T-helper 1 cell treated with Interleukin-12 subunit alpha and Interleukin-12 subunit beta and Interleukin-4 antibody, amounts not matched to agents 30 μg/mL and 1 μg/mL, for 36 hours (primary cell): ENCODE data around the gene MYT1.
"Not testable (repeated sequence)": the region's sequence is repeated elsewhere in the genome, so short reads cannot be mapped to it uniquely, and the experiment has no call there.

ENCODE experiments used
- H3K27ac Mint-ChIP-seq: one replicate; pipeline ENCODE4 v1.8.0; 2021; ENCODE audit warnings: mild to moderate bottlenecking, mixed read lengths
- H3K27me3 Mint-ChIP-seq: one replicate; pipeline ENCODE4 v1.8.0; 2021; ENCODE audit warnings: low read depth, mixed read lengths
- H3K36me3 Mint-ChIP-seq: one replicate; pipeline ENCODE4 v1.8.0; 2021; ENCODE audit warnings: low read depth, mixed read lengths
- H3K4me1 Mint-ChIP-seq: one replicate; pipeline ENCODE4 v1.8.0; 2021; ENCODE audit warnings: low read depth, mixed read lengths
- H3K4me3 Mint-ChIP-seq: one replicate; pipeline ENCODE4 v1.8.0; 2021; ENCODE audit warnings: mild to moderate bottlenecking, moderate library complexity, mixed read lengths
- H3K9me3 Mint-ChIP-seq: one replicate; pipeline ENCODE4 v1.8.0; 2021; ENCODE audit warnings: mixed read lengths

MYT1 gene

GRCh38 chr20:64182146-64182865 is 18.1 kb downstream of the MYT1 start:
- H3K4me1 Mint-ChIP-seq, result peaks cover 3% of the 10 kb centered on the region
- H3K36me3 Mint-ChIP-seq, result no peaks in the 10 kb centered on the region
- peaks cover 6% of the 10 kb centered on the region for H3K9me3 Mint-ChIP-seq
- no peaks in the 10 kb centered on the region for H3K27me3 Mint-ChIP-seq
- no peak overlapping the region for H3K27ac Mint-ChIP-seq
- no peak overlapping the region for H3K4me3 Mint-ChIP-seq

- no peak overlapping the region for H3K27ac Mint-ChIP-seq
- no peaks in the 10 kb centered on the region for H3K36me3 Mint-ChIP-seq
- no peaks in the 10 kb centered on the region for H3K27me3 Mint-ChIP-seq
- peaks cover 3% of the 10 kb centered on the region for H3K4me1 Mint-ChIP-seq
- peaks cover 6% of the 10 kb centered on the region for H3K9me3 Mint-ChIP-seq
- no peak overlapping the region for H3K4me3 Mint-ChIP-seq
Measured at GRCh38 chr20:64183313-64183712, 19.1 kb downstream of the MYT1 start.

- Mint-ChIP-seq H3K4me3 (no peak overlapping the region), H3K27me3 (no peaks in the 10 kb centered on the region), H3K4me1 (peaks cover 3% of the 10 kb centered on the region), H3K27ac (no peak overlapping the region), H3K36me3 (no peaks in the 10 kb centered on the region), H3K9me3 (peaks cover 6% of the 10 kb centered on the region)
Measured at GRCh38 chr20:64184795-64185194, 20.5 kb downstream of the MYT1 start.

GRCh38 chr20:64185276-64185900 is 21.1 kb downstream of the MYT1 start:
- H3K9me3 Mint-ChIP-seq, result peaks cover 6% of the 10 kb centered on the region
- peaks cover 3% of the 10 kb centered on the region for H3K4me1 Mint-ChIP-seq
- no peak overlapping the region for H3K27ac Mint-ChIP-seq
- no peak overlapping the region for H3K4me3 Mint-ChIP-seq
- no peaks in the 10 kb centered on the region for H3K36me3 Mint-ChIP-seq
- H3K27me3 Mint-ChIP-seq, result no peaks in the 10 kb centered on the region

- no peaks in the 10 kb centered on the region for H3K36me3 Mint-ChIP-seq
- no peaks in the 10 kb centered on the region for H3K27me3 Mint-ChIP-seq
- no peak overlapping the region for H3K27ac Mint-ChIP-seq
- no peaks in the 10 kb centered on the region for H3K4me1 Mint-ChIP-seq
- H3K4me3 Mint-ChIP-seq, result no peak overlapping the region
- H3K9me3 Mint-ChIP-seq, result peaks cover 6% of the 10 kb centered on the region
Measured at GRCh38 chr20:64186071-64186598, 21.9 kb downstream of the MYT1 start.

GRCh38 chr20:64187213-64187612 is 23.0 kb downstream of the MYT1 start:
- H3K36me3 Mint-ChIP-seq, H3K27me3 Mint-ChIP-seq, H3K4me1 Mint-ChIP-seq, H3K27ac Mint-ChIP-seq, H3K4me3 Mint-ChIP-seq, H3K9me3 Mint-ChIP-seq: not testable (repeated sequence)

GRCh38 chr20:64188091-64188490 is 23.8 kb downstream of the MYT1 start:
- Mint-ChIP-seq H3K9me3 (peaks cover 6% of the 10 kb centered on the region), H3K27me3 (no peaks in the 10 kb centered on the region), H3K4me3 (no peak overlapping the region), H3K36me3 (no peaks in the 10 kb centered on the region), H3K27ac (no peak overlapping the region), H3K4me1 (no peaks in the 10 kb centered on the region)

- H3K4me3 Mint-ChIP-seq, result no peak overlapping the region
- no peaks in the 10 kb centered on the region for H3K4me1 Mint-ChIP-seq
- peaks cover 6% of the 10 kb centered on the region for H3K9me3 Mint-ChIP-seq
- no peaks in the 10 kb centered on the region for H3K36me3 Mint-ChIP-seq
- H3K27me3 Mint-ChIP-seq, result no peaks in the 10 kb centered on the region
- no peak overlapping the region for H3K27ac Mint-ChIP-seq
Measured at GRCh38 chr20:64188682-64189529, 24.7 kb downstream of the MYT1 start.

GRCh38 chr20:64189530-64189966 is 25.3 kb downstream of the MYT1 start:
- Mint-ChIP-seq H3K9me3 (peaks cover 6% of the 10 kb centered on the region), H3K27ac (no peak overlapping the region), H3K36me3 (no peaks in the 10 kb centered on the region), H3K27me3 (no peaks in the 10 kb centered on the region), H3K4me1 (no peaks in the 10 kb centered on the region), H3K4me3 (no peak overlapping the region)

- no peaks in the 10 kb centered on the region for H3K36me3 Mint-ChIP-seq
- no peaks in the 10 kb centered on the region for H3K4me1 Mint-ChIP-seq
- peaks cover 6% of the 10 kb centered on the region for H3K9me3 Mint-ChIP-seq
- H3K27ac Mint-ChIP-seq, result no peak overlapping the region
- H3K27me3 Mint-ChIP-seq, result no peaks in the 10 kb centered on the region
- H3K4me3 Mint-ChIP-seq, result no peak overlapping the region
Measured at GRCh38 chr20:64189986-64190385, 25.7 kb downstream of the MYT1 start.

- Mint-ChIP-seq H3K27me3 (no peaks in the 10 kb centered on the region), H3K27ac (no peak overlapping the region), H3K36me3 (no peaks in the 10 kb centered on the region), H3K4me1 (no peaks in the 10 kb centered on the region), H3K4me3 (no peak overlapping the region), H3K9me3 (peaks cover 5% of the 10 kb centered on the region)
Measured at GRCh38 chr20:64191002-64191401, 26.8 kb downstream of the MYT1 start.

- Mint-ChIP-seq H3K36me3 (no peaks in the 10 kb centered on the region), H3K27ac (no peak overlapping the region), H3K9me3 (no peaks in the 10 kb centered on the region), H3K27me3 (no peaks in the 10 kb centered on the region), H3K4me1 (no peaks in the 10 kb centered on the region), H3K4me3 (no peak overlapping the region)
Measured at GRCh38 chr20:64192406-64192805, 28.2 kb downstream of the MYT1 start.

GRCh38 chr20:64193058-64193457 is 28.8 kb downstream of the MYT1 start:
- Mint-ChIP-seq H3K36me3 (no peaks in the 10 kb centered on the region), H3K4me3 (no peak overlapping the region), H3K27me3 (no peaks in the 10 kb centered on the region), H3K27ac (no peak overlapping the region), H3K4me1 (no peaks in the 10 kb centered on the region), H3K9me3 (no peaks in the 10 kb centered on the region)

- Mint-ChIP-seq H3K36me3 (no peaks in the 10 kb centered on the region), H3K9me3 (no peaks in the 10 kb centered on the region), H3K27ac (no peak overlapping the region), H3K27me3 (no peaks in the 10 kb centered on the region), H3K4me3 (no peak overlapping the region), H3K4me1 (no peaks in the 10 kb centered on the region)
Measured at GRCh38 chr20:64194269-64194668, 30.0 kb downstream of the MYT1 start.
